22Rv1 (cell line): ENCODE data around the gene TTLL10.

ENCODE experiments used
- ZFX ChIP-seq: fragments of 450-650 bp; IDR thresholded peaks from 2 replicates; pipeline ENCODE4 v1.6.1; 2017; ENCODE audit warnings: antibody characterized with exemption, borderline replicate concordance
- TF ChIP-seq, protein P1 (sequence below): fragments of 450-650 bp; IDR thresholded peaks from 2 replicates; pipeline ENCODE4 v1.5.1; 2017; ENCODE audit warnings: mild to moderate bottlenecking

DNA sequence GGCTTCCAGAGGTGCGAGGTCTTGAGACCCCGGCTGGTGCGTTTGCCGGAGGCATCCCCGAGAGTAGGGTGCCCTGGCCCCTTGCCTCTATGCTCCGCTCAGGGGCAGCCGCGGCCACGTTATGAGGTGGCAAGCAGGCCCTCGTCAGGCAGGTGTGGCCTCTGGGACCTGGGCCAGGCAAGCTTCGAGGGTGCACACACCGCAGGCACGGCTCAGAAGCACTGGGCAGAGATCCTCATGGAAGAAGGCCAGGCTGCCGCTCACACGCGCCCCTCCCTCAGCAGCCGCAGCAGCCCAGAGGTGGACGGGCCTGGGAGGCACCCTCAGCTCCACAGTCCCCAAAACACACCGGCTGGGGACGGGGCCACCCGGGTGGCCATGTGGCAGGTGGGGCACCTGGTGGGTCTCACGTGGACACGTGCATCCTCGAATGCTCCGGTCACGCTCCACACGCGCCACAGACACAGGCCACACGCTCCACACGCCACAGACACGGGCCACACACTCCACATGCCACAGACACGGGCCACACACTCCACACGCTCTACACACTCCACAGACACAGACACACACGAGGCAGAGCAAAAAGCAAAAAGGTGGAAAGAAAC is 51.7 kb downstream of the TTLL10 start:
- TF ChIP-seq, protein P1, sequence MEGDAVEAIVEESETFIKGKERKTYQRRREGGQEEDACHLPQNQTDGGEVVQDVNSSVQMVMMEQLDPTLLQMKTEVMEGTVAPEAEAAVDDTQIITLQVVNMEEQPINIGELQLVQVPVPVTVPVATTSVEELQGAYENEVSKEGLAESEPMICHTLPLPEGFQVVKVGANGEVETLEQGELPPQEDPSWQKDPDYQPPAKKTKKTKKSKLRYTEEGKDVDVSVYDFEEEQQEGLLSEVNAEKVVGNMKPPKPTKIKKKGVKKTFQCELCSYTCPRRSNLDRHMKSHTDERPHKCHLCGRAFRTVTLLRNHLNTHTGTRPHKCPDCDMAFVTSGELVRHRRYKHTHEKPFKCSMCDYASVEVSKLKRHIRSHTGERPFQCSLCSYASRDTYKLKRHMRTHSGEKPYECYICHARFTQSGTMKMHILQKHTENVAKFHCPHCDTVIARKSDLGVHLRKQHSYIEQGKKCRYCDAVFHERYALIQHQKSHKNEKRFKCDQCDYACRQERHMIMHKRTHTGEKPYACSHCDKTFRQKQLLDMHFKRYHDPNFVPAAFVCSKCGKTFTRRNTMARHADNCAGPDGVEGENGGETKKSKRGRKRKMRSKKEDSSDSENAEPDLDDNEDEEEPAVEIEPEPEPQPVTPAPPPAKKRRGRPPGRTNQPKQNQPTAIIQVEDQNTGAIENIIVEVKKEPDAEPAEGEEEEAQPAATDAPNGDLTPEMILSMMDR: no peak
- no peak for TF ChIP-seq ZFX
